ENCODE data around the gene CRYBB1.

Gene CRYBB1

DNA sequence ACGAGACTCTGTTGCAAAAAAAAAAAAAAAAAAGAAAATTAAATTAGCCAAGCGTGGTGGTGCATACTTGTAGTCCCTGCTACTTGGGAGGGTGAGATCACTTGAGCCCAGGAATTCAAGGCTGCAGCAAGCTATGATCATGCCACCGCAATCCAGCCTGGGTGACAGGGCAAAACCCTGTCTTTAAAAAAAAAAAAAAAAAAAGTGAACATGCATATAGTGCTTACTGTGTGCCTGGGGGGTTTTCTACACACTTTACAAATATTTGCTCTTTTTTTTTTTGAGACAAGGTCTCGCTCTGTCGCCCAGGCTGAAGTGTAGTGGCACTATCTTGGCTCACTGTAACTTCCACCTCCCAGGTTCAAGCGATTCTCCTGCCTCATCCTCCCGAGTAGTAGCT lies 40.7 kb downstream of the CRYBB1 start:
- Histone ChIP-seq H3K4me2 (ENCODE audit: low read depth, low read length) (no peak overlapping the region), H3K4me3 (ENCODE audit: low read length) (no peak overlapping the region), H3K9me3 (replicated peaks; ENCODE audit: insufficient read depth, low read length) (no peaks in the 10 kb centered on the region), H3F3A (ENCODE audit: insufficient read depth, low read length) (peaks cover 19% of the 10 kb centered on the region), H3K36me3 (replicated peaks; ENCODE audit: insufficient read depth, low read length) (peaks cover 18% of the 10 kb centered on the region), H3K27me3 (replicated peaks; ENCODE audit: insufficient read depth, low read length) (no peaks in the 10 kb centered on the region), H3K9me2 (replicated peaks; ENCODE audit: insufficient read depth, low read length) (no peaks in the 10 kb centered on the region), H3K27ac (ENCODE audit: low read length) (no peak overlapping the region), H3K9ac (ENCODE audit: low read length) (no peak overlapping the region), H3K4me1 (ENCODE audit: low read length) (peaks cover 33% of the 10 kb centered on the region), H4K20me1 (ENCODE audit: insufficient read depth, low read length) (peaks cover 41% of the 10 kb centered on the region), H3K79me2 (ENCODE audit: low read length) (peaks cover 99% of the 10 kb centered on the region), H2AFZ (ENCODE audit: low read length) (no peak overlapping the region)
- no peak for TF ChIP-seq EZH2 (optimal IDR thresholded peaks at IDR 0.05; ENCODE audit: low read depth, low read length)
- TF ChIP-seq EZH2phosphoT487 (IDR thresholded peaks at IDR 0.05; ENCODE audit: low read length) = no peak
- TF ChIP-seq, protein P1, sequence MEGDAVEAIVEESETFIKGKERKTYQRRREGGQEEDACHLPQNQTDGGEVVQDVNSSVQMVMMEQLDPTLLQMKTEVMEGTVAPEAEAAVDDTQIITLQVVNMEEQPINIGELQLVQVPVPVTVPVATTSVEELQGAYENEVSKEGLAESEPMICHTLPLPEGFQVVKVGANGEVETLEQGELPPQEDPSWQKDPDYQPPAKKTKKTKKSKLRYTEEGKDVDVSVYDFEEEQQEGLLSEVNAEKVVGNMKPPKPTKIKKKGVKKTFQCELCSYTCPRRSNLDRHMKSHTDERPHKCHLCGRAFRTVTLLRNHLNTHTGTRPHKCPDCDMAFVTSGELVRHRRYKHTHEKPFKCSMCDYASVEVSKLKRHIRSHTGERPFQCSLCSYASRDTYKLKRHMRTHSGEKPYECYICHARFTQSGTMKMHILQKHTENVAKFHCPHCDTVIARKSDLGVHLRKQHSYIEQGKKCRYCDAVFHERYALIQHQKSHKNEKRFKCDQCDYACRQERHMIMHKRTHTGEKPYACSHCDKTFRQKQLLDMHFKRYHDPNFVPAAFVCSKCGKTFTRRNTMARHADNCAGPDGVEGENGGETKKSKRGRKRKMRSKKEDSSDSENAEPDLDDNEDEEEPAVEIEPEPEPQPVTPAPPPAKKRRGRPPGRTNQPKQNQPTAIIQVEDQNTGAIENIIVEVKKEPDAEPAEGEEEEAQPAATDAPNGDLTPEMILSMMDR (IDR thresholded peaks at IDR 0.05; ENCODE audit: low read length) = no peak
- no peak for DNase-seq

DNA sequence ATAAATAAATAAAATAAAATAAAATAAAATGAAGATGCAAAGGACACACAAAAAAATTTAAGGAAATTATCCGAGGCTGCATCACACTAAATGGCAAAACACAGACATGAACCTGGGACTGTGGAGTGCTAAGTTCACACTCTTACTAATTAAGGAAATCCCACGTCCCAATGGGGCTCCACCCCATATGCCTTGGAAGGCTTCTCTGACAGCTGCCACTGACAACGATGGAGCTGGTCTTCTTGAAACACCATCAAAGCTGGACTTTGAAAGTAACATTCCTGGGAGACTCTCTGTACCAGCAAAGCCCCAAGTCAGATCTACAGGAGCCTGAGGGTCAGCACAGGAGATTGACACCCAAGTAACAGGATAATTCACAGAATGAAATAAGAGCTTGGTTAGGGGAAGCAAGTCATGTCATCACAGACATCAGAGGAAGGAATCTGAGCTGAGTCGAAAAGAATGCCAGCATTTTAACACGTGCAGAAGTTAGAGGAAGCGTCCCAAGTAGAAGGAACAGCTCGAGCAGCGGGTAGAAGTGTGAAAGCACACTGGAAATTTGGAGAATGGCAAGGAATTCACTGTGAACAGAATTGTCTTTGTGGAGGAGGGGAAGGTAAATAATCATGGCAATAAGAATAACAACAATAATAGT lies 41.7 kb downstream of the CRYBB1 start:
- Histone ChIP-seq H2AFZ (ENCODE audit: low read length) (no peak overlapping the region), H3K4me2 (ENCODE audit: low read depth, low read length) (no peak overlapping the region), H3K9me2 (replicated peaks; ENCODE audit: insufficient read depth, low read length) (no peaks in the 10 kb centered on the region), H3K79me2 (ENCODE audit: low read length) (peaks cover 99% of the 10 kb centered on the region), H4K20me1 (ENCODE audit: insufficient read depth, low read length) (peaks cover 41% of the 10 kb centered on the region), H3K9ac (ENCODE audit: low read length) (no peak overlapping the region), H3K36me3 (replicated peaks; ENCODE audit: insufficient read depth, low read length) (peaks cover 13% of the 10 kb centered on the region), H3K9me3 (replicated peaks; ENCODE audit: insufficient read depth, low read length) (no peaks in the 10 kb centered on the region), H3K4me3 (ENCODE audit: low read length) (no peak overlapping the region), H3K27ac (ENCODE audit: low read length) (no peak overlapping the region), H3K4me1 (ENCODE audit: low read length) (peaks cover 25% of the 10 kb centered on the region), H3K27me3 (replicated peaks; ENCODE audit: insufficient read depth, low read length) (no peaks in the 10 kb centered on the region), H3F3A (ENCODE audit: insufficient read depth, low read length) (peaks cover 18% of the 10 kb centered on the region)
- TF ChIP-seq EZH2phosphoT487 (IDR thresholded peaks at IDR 0.05; ENCODE audit: low read length) (no peak), EZH2 (optimal IDR thresholded peaks at IDR 0.05; ENCODE audit: low read depth, low read length) (no peak)
- TF ChIP-seq, protein P1 (IDR thresholded peaks at IDR 0.05; ENCODE audit: low read length) = no peak
- no peak for DNase-seq

DNA sequence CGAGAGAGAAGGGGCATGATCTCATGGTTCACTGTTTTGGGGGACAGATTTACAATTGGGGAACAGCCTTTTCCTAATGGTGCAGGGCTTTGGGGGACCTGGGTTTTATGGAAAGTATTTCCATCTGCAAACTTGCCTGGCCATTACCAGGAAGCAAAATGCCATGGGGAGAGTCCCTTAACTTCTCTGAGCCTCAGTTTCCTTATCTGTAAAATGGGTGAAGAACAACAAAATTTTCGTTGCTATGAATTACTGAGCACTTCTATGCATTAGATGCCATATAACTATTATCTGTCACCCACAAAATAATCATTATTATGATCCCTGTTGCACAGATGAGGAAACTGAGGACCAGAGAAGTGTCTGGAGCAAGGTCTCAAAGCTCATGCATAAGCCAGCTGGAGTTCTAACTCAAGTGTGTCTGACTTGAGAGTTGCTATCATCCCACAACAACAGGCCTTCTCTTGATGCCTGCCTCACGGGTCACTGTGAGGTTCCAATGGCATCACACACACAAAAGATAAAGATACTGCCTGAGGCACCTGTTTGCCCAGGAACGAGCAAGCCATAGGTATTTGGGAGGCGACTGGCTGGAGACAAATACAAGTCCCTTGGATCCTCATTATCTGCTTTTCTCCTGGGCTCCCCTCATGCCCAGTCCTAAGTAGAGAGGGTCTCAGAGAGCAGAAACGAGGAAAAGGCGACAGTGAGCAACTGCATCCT lies 43.7 kb downstream of the CRYBB1 start:
- Histone ChIP-seq H3K79me2 (ENCODE audit: low read length) (peaks cover 98% of the 10 kb centered on the region), H3K9me3 (replicated peaks; ENCODE audit: insufficient read depth, low read length) (no peaks in the 10 kb centered on the region), H3K4me1 (ENCODE audit: low read length) (peaks cover 7% of the 10 kb centered on the region), H3K4me2 (ENCODE audit: low read depth, low read length) (no peak overlapping the region), H3K4me3 (ENCODE audit: low read length) (no peak overlapping the region), H3K27ac (ENCODE audit: low read length) (no peak overlapping the region), H3K9me2 (replicated peaks; ENCODE audit: insufficient read depth, low read length) (no peaks in the 10 kb centered on the region), H2AFZ (ENCODE audit: low read length) (no peak overlapping the region), H3K9ac (ENCODE audit: low read length) (no peak overlapping the region), H3K36me3 (replicated peaks; ENCODE audit: insufficient read depth, low read length) (peaks cover 10% of the 10 kb centered on the region), H3K27me3 (replicated peaks; ENCODE audit: insufficient read depth, low read length) (no peaks in the 10 kb centered on the region), H3F3A (ENCODE audit: insufficient read depth, low read length) (peaks cover 6% of the 10 kb centered on the region; the same call in 1 of the 2 replicates), H4K20me1 (ENCODE audit: insufficient read depth, low read length) (peaks cover 43% of the 10 kb centered on the region)
- DNase-seq = no peak
- TF ChIP-seq EZH2phosphoT487 (IDR thresholded peaks at IDR 0.05; ENCODE audit: low read length) (no peak), EZH2 (optimal IDR thresholded peaks at IDR 0.05; ENCODE audit: low read depth, low read length) (no peak)
- TF ChIP-seq, protein P1 (IDR thresholded peaks at IDR 0.05; ENCODE audit: low read length) = no peak

Measured in MM.1S (cell line).